Transverse colon (tissue), 4 donors: ENCODE data around the gene KRTAP29-1.

ENCODE experiments used
- CTCF ChIP-seq, 5 experiments: fragments of 200-600 bp in 3 of 5; fragments of 450-650 bp in 2 of 5; sonication (generic) in 3 of 5; IDR thresholded peaks; 1 replicate in 2 of 5; 2 replicates in 3 of 5; pipeline ENCODE4 v1.5.1; 2016 to 2017; ENCODE audit warnings: antibody characterized with exemption in 5 of 5, inconsistent platforms in 3 of 5, mild to moderate bottlenecking in 2 of 5, moderate library complexity in 1 of 5
- EP300 ChIP-seq: sonication (generic); formaldehyde crosslinking; IDR thresholded peaks from one replicate; pipeline ENCODE4 v1.6.1; 2017; ENCODE audit warnings: antibody characterized with exemption, low read depth
- POLR2A ChIP-seq: fragments of 450-650 bp; IDR thresholded peaks from one replicate; pipeline ENCODE4 v1.6.1; 2016; ENCODE audit warnings: antibody characterized with exemption, mild to moderate bottlenecking, moderate library complexity
- POLR2AphosphoS5 ChIP-seq, 3 donors: sonication (generic); formaldehyde crosslinking; IDR thresholded peaks; one replicate each; pipeline ENCODE4 v1.6.1; 2016; ENCODE audit warnings: antibody characterized with exemption in 3 of 3

- TF ChIP-seq CTCF (IDR thresholded peaks at IDR 0.05): peak; percentile 66 to 81 (median 76)
- no peak for TF ChIP-seq POLR2A
- TF ChIP-seq POLR2AphosphoS5 (IDR thresholded peaks at IDR 0.05): no peak
- no peak for TF ChIP-seq EP300
These were observed 19.6 kb upstream of the KRTAP29-1 start for GRCh38 chr17:41322094-41322902.
